Measurements from ENCODE around the gene TES. TPM values are rescaled to one million over a fixed set of nuclear protein-coding genes. Genes with fewer than 3 reads are reported as not detected.

Gene TES, protein sequence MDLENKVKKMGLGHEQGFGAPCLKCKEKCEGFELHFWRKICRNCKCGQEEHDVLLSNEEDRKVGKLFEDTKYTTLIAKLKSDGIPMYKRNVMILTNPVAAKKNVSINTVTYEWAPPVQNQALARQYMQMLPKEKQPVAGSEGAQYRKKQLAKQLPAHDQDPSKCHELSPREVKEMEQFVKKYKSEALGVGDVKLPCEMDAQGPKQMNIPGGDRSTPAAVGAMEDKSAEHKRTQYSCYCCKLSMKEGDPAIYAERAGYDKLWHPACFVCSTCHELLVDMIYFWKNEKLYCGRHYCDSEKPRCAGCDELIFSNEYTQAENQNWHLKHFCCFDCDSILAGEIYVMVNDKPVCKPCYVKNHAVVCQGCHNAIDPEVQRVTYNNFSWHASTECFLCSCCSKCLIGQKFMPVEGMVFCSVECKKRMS
- total RNA-seq (10 to 100 TPM in 9 of 10 donors, 1 to 10 TPM in 1; 9.4 to 28.9 (median 16.9) TPM), polyA plus RNA-seq (10 to 100 TPM in 1 of 2 donors, 1 to 10 TPM in 1; 9.7 to 38.5 TPM)
- long read RNA-seq, donor 1, transcript TES-201 (7 exons, 2,782 nt): major isoform, 16 of 25 reads
- long read RNA-seq, donor 1, partial matches to known transcripts: 3 of 25 reads
- long read RNA-seq, donor 1, other reads (novel, unspliced or antisense): 5 of 25 reads
- long read RNA-seq, donor 2, transcript TES-201 (7 exons, 2,782 nt): major isoform, 15 of 18 reads
- long read RNA-seq, donor 2, partial matches to known transcripts: 0 of 18 reads
- long read RNA-seq, donor 2, other reads (novel, unspliced or antisense): 1 of 18 reads
- long read RNA-seq, donor 3, transcript TES-201 (7 exons, 2,782 nt): major isoform, 83 of 95 reads
- long read RNA-seq, donor 3, partial matches to known transcripts: 5 of 95 reads
- long read RNA-seq, donor 3, other reads (novel, unspliced or antisense): 7 of 95 reads

DNA sequence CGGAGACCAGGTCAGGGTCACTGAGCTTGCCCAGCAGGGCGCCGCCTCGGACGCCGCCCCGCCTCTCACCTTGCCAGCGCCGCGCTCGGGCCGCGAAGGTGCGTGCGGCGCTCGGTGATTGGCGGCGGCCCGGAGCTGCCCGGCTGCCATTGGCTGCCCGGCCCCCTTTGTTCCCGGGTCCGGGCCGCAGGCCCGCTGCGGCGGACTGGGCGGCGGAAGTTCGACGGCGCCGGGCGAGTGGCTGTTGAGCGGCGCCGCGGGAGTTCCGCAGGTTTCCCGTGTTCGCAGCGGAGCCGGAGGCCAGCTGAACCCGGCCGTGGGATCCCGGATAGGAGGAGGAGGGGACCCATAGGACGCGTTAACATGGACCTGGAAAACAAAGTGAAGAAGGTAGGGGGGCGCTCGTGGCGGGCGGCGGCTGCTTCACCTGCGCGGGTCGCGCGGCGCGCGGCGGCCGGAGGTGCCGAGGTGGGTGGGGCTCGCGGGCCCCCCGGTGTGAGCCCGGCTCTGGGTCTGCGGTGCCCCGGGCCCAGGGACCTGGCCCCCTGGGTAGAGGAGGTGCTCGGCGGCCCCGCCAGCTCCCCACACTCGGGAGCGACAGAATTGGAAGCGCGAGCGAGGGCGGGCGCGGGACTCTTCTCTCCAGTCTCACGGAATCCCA is at the start of gene TES:
TSS of gene TES (plus strand) at position 195 of the 661 bp plus-strand sequence. CDS start at position 364, 169 bp downstream.
- peak within 1 kb of the TSS; percentile 68 to 91 (median 78) for H3K4me3 ChIP-seq
- peak within 1 kb of the TSS; percentile 81 to 98 (median 92) for H3K27ac ChIP-seq
- H3K27me3 ChIP-seq: no peaks in the 10 kb centered on the region
- H3K9me3 ChIP-seq: no peaks in the 10 kb centered on the region
- intact Hi-C loops (cut with DNase I): loop anchor here in 2 of 10 donors (2.0 kb wide), 2 partner anchors 16 to 18 kb away; no protein-coding TSS in a partner anchor
- WGBS, 2 donors: 1% methylated on average over 73 to 83 of the region's 83 CpGs
- peak; percentile 52 to 69 for DNase-seq
- peaks cover 0 to 46% (median 33%) of the 10 kb centered on the region in 9 donors for H3K4me1 ChIP-seq
- no peaks in the 10 kb centered on the region for H3K36me3 ChIP-seq
- TF ChIP-seq, protein P1, sequence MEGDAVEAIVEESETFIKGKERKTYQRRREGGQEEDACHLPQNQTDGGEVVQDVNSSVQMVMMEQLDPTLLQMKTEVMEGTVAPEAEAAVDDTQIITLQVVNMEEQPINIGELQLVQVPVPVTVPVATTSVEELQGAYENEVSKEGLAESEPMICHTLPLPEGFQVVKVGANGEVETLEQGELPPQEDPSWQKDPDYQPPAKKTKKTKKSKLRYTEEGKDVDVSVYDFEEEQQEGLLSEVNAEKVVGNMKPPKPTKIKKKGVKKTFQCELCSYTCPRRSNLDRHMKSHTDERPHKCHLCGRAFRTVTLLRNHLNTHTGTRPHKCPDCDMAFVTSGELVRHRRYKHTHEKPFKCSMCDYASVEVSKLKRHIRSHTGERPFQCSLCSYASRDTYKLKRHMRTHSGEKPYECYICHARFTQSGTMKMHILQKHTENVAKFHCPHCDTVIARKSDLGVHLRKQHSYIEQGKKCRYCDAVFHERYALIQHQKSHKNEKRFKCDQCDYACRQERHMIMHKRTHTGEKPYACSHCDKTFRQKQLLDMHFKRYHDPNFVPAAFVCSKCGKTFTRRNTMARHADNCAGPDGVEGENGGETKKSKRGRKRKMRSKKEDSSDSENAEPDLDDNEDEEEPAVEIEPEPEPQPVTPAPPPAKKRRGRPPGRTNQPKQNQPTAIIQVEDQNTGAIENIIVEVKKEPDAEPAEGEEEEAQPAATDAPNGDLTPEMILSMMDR (IDR thresholded peaks at IDR 0.05): peak in 2 of 9 donors; percentile 11 to 16
- ATAC-seq: peak; percentile 68 to 93 (median 84)

DNA sequence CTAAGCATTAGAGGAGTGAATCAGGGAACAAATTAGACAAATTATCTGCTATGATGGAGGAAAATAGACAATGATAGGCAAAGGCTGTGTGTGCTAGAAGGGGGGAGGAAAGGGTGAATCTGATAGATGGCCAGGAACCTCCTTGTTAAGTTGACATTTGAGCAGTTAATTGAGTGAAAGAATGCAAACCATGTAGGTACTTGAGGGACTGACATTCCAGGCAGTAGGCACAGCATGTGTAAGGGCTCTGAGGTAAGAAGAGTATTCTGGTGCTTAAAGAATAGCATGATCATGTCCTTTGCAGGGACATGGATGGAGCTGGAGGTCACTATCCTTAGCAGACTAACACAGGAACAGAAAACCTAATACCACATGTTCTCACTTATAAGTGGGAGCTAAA is 48.6 kb upstream of the TES start:
- no peaks in the 10 kb centered on the region for H3K36me3 ChIP-seq
- TF ChIP-seq, protein P1 (IDR thresholded peaks at IDR 0.05): no peak
- H3K27ac ChIP-seq: no peak overlapping the region
- DNase-seq (no peak), ATAC-seq (peak in 4 of 8 donors; percentile 47 to 71 (median 64))
- H3K27me3 ChIP-seq: peaks cover 0 to 6% (median 0%) of the 10 kb centered on the region in 7 donors
- no peak overlapping the region for H3K4me3 ChIP-seq
- intact Hi-C loops (cut with DNase I): no loop called here
- no peaks in the 10 kb centered on the region for H3K9me3 ChIP-seq
- peaks cover 0 to 20% (median 0%) of the 10 kb centered on the region in 9 donors for H3K4me1 ChIP-seq

DNA sequence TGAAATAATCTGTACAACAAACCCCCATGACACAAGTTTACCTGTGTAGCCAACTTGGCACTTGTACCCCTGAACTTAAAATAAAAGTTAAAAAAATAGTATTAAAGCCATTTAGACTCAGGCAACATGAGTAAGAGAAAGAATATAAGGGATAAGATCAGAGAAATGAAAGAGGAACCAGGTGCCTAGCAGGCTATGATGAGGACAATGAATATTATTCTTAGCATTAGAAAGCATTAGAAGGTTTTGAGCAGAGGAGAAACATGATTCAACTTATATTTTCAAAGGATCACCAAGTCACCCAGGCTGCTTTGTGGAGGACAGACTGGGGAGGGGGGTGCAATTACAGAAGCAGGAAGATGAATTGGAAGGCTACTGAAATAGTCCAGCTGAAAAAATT is 48.1 kb upstream of the TES start:
- no peak for ATAC-seq
- no peak overlapping the region for H3K27ac ChIP-seq

More for the DNA sequence above, 48.1 kb upstream of the TES start:
- TF ChIP-seq, protein P1 (IDR thresholded peaks at IDR 0.05): no peak
- intact Hi-C loops (cut with DNase I): no loop called here
- peaks cover 0 to 6% (median 0%) of the 10 kb centered on the region in 7 donors for H3K27me3 ChIP-seq
- H3K36me3 ChIP-seq: no peaks in the 10 kb centered on the region
- H3K4me1 ChIP-seq: peaks cover 0 to 25% (median 0%) of the 10 kb centered on the region in 9 donors
- no peak for DNase-seq
- no peaks in the 10 kb centered on the region for H3K9me3 ChIP-seq
- H3K4me3 ChIP-seq: no peak overlapping the region
